Fibroblast of pulmonary artery (primary cell): Measurements from ENCODE around the gene CHAT.

Source experiments
- DNase-seq: peaks from one replicate; pipeline ENCODE4 v3.0.0-alpha.2; 2010; ENCODE audit warnings: low read depth
- H3K4me3 ChIP-seq: replicated peaks from 2 replicates; pipeline ENCODE4 v1.5.1; 2011; ENCODE audit warnings: low read depth, mild to moderate bottlenecking, control low read depth, low read length, moderate library complexity
- CTCF ChIP-seq: IDR thresholded peaks from 2 replicates; pipeline ENCODE4 v1.5.1; 2011; ENCODE audit warnings: mild to moderate bottlenecking, control low read depth, low read length, inconsistent platforms; ENCODE audit errors: missing control alignments

Gene CHAT

GRCh38 chr10:49652421-49653272 lies 38.8 kb downstream of the CHAT start:
- no peak overlapping the region for H3K4me3 ChIP-seq
- no peak for TF ChIP-seq CTCF
- no peak for DNase-seq

GRCh38 chr10:49653273-49653929 lies 39.6 kb downstream of the CHAT start:
- no peak for DNase-seq
- H3K4me3 ChIP-seq, result no peak overlapping the region
- no peak for TF ChIP-seq CTCF

GRCh38 chr10:49654036-49654693 lies 40.3 kb downstream of the CHAT start:
- no peak for TF ChIP-seq CTCF

GRCh38 chr10:49655099-49655498 lies 41.3 kb downstream of the CHAT start:
- DNase-seq, result no peak
- H3K4me3 ChIP-seq, result no peak overlapping the region
- TF ChIP-seq CTCF, result no peak

More at GRCh38 chr10:49654036-49654693, 40.3 kb downstream of the CHAT start:
- H3K4me3 ChIP-seq, result no peak overlapping the region
- no peak for DNase-seq

GRCh38 chr10:49656845-49657493 lies 43.1 kb downstream of the CHAT start:
- no peak overlapping the region for H3K4me3 ChIP-seq
- DNase-seq, result no peak
- TF ChIP-seq CTCF, result no peak

- no peak for DNase-seq
- TF ChIP-seq CTCF, result no peak
- H3K4me3 ChIP-seq, result no peak overlapping the region
These were observed 43.8 kb downstream of the CHAT start for GRCh38 chr10:49657606-49658005.
